ENCODE data around the gene CEP126. TPM values are rescaled to one million over a fixed set of nuclear protein-coding genes. Genes with fewer than 3 reads are reported as not detected.
"Not testable (repeated sequence)": the region's sequence is repeated elsewhere in the genome, so short reads cannot be mapped to it uniquely, and the experiment has no call there.

CEP126 gene
- total RNA-seq, 1 donor from 2014 or later = 9.6 TPM

DNA sequence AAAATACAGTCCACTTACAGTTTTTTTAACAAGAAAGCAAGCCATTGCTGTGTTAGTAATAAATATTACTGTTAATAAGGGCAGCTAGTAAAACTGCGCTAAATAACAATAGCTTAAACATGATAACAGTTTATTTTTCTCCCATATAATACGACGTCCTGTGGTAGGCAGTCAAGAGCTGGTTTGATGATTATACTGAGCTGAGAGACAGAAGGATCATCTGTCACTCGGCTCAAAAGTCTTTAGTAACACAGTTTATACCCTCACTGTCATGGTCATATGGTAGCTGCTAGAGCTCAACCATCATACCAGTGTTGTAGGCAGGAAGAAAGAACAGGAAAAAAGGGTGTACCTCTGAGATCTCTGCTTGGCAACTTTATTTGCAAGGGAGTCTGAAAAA, 30.6 kb downstream of the CEP126 start:
- intact Hi-C loops (cut with DNase I) = no loop called here
- Histone ChIP-seq H3K9me3 (no peaks in the 10 kb centered on the region), H3K4me3 (no peak overlapping the region), H3K27ac (no peak overlapping the region), H3K36me3 (no peaks in the 10 kb centered on the region), H3K27me3 (no peaks in the 10 kb centered on the region), H3K4me1 (no peaks in the 10 kb centered on the region)
- no peak for DNase-seq (ENCODE audit: extremely low spot score in 2 of 2)
- TF ChIP-seq POLR2A (IDR thresholded peaks at IDR 0.05) (no peak), POLR2AphosphoS5 (IDR thresholded peaks at IDR 0.05; ENCODE audit: insufficient read depth in 1 of 2, low read depth in 1 of 2) (no peak)
- TF ChIP-seq, protein P1, sequence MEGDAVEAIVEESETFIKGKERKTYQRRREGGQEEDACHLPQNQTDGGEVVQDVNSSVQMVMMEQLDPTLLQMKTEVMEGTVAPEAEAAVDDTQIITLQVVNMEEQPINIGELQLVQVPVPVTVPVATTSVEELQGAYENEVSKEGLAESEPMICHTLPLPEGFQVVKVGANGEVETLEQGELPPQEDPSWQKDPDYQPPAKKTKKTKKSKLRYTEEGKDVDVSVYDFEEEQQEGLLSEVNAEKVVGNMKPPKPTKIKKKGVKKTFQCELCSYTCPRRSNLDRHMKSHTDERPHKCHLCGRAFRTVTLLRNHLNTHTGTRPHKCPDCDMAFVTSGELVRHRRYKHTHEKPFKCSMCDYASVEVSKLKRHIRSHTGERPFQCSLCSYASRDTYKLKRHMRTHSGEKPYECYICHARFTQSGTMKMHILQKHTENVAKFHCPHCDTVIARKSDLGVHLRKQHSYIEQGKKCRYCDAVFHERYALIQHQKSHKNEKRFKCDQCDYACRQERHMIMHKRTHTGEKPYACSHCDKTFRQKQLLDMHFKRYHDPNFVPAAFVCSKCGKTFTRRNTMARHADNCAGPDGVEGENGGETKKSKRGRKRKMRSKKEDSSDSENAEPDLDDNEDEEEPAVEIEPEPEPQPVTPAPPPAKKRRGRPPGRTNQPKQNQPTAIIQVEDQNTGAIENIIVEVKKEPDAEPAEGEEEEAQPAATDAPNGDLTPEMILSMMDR (IDR thresholded peaks at IDR 0.05) = no peak

DNA sequence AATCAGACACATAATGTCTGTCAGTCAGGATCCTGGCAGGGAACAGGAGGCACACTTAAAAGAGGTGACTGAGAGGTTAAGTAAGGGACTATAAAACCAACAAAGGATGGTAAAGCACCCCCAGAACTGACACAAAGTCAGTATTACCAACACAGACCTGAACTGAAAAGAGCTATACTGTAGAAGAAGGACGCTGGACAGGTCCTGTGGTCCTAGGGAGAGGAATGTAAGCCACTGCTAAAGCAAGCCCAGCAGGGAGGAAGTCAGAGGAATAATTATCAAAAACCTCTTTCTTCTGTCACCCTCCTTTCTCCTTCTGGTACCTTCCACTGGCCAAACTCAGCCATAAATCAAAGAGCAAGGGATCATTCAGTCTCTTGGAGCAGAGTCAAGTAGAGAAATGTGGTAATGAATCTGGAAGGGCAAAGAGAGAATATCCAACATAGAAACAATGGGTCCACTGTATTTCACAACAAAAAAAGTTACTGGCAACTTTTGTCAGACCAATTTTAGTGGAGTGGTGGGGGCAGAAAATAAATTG, 34.9 kb downstream of the CEP126 start:
- intact Hi-C loops (cut with DNase I) = loop anchor here (10.0 kb wide), 1 partner anchor 1485 kb away; no protein-coding TSS in a partner anchor
- no peaks in the 10 kb centered on the region for H3K27me3 ChIP-seq
- DNase-seq (ENCODE audit: extremely low spot score in 2 of 2) = no peak
- H3K4me1 ChIP-seq = no peaks in the 10 kb centered on the region
- no peak overlapping the region for H3K4me3 ChIP-seq
- H3K9me3 ChIP-seq = no peaks in the 10 kb centered on the region
- TF ChIP-seq, protein P1 (IDR thresholded peaks at IDR 0.05) = no peak
- TF ChIP-seq POLR2AphosphoS5 (IDR thresholded peaks at IDR 0.05; ENCODE audit: insufficient read depth in 1 of 2, low read depth in 1 of 2) = no peak
- no peak for TF ChIP-seq POLR2A (IDR thresholded peaks at IDR 0.05)
- no peaks in the 10 kb centered on the region for H3K36me3 ChIP-seq
- H3K27ac ChIP-seq = no peak overlapping the region

DNA sequence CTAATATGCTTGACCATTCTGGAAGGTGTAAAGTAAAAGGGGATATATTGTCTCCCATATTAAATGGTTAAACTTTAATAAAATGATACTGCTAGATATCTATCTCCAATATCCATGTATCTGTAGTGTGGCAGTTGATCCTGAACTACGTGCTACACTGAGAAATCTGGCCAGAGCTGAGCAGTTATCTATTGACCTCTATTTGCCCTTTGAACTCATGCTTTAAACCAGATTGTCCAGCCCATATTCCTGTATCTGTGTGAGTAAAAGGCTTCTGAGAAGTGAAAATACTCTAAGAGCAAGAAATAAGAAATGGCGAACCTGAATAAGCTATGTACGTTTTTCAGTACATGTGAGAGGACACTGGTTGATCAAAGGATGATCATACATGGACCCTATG, 40.5 kb downstream of the CEP126 start:
- H3K27me3 ChIP-seq = no peaks in the 10 kb centered on the region
- intact Hi-C loops (cut with DNase I) = loop anchor here (10.0 kb wide), 1 partner anchor 1480 kb away; no protein-coding TSS in a partner anchor
- no peaks in the 10 kb centered on the region for H3K36me3 ChIP-seq

DNA sequence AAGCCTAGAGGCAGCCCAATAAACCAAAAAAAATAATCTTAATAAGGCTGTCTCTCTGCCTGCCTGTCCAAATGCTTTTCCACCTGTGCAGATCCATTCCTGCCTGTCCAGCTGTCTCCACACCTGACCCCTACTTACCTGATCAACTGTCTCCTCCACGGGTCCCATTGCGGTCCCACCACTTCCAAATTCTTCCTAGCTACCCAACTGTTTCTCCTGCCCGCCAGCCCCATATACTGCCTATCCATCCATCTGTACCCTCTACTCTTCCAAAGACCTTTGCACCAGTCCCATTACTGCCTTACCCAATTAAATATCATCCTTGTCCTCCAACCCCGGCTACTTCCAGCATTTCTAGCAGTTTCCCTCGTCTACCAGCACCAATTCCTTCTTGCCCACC, 40.9 kb downstream of the CEP126 start:
- H3K36me3 ChIP-seq = no peaks in the 10 kb centered on the region
- TF ChIP-seq POLR2AphosphoS5 (IDR thresholded peaks at IDR 0.05; ENCODE audit: insufficient read depth in 1 of 2, low read depth in 1 of 2) (no peak), POLR2A (IDR thresholded peaks at IDR 0.05) (no peak)
- TF ChIP-seq, protein P1 (IDR thresholded peaks at IDR 0.05) = no peak
- no peak overlapping the region for H3K27ac ChIP-seq
- H3K4me3 ChIP-seq = no peak overlapping the region
- DNase-seq (ENCODE audit: extremely low spot score in 2 of 2) = no peak
- intact Hi-C loops (cut with DNase I) = loop anchor here (10.0 kb wide), 1 partner anchor 1479 kb away; no protein-coding TSS in a partner anchor
- no peaks in the 10 kb centered on the region for H3K9me3 ChIP-seq
- no peaks in the 10 kb centered on the region for H3K27me3 ChIP-seq
- no peaks in the 10 kb centered on the region for H3K4me1 ChIP-seq

More for the DNA sequence above, 40.5 kb downstream of the CEP126 start:
- DNase-seq (ENCODE audit: extremely low spot score in 2 of 2) = no peak
- H3K9me3 ChIP-seq = no peaks in the 10 kb centered on the region
- TF ChIP-seq, protein P1 (IDR thresholded peaks at IDR 0.05) = no peak
- TF ChIP-seq POLR2AphosphoS5 (IDR thresholded peaks at IDR 0.05; ENCODE audit: insufficient read depth in 1 of 2, low read depth in 1 of 2) = no peak
- no peak for TF ChIP-seq POLR2A (IDR thresholded peaks at IDR 0.05)
- no peaks in the 10 kb centered on the region for H3K4me1 ChIP-seq
- H3K27ac ChIP-seq = no peak overlapping the region
- no peak overlapping the region for H3K4me3 ChIP-seq

DNA sequence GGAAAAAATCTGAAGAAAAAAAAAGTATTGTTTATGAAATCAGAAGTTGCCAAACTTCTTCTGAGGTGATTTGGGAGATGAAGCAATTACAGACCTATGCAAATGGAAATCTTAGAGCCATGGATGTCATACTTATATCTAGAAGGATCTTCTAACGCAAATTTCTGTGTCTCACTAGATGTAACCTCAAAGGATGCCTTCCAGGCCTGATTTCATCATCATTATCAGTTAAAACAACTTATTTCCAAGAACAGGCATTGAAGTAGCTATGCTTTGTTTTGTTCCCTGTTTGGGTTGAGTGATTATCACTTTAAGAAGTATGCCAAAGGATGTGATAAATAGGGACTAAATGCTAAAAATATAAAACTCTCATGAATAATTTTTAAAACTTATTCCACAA, 45.4 kb downstream of the CEP126 start:
- no peaks in the 10 kb centered on the region for H3K4me1 ChIP-seq
- no peak for DNase-seq (ENCODE audit: extremely low spot score in 2 of 2)
- TF ChIP-seq, protein P1 (IDR thresholded peaks at IDR 0.05) = no peak
- TF ChIP-seq POLR2AphosphoS5 (IDR thresholded peaks at IDR 0.05; ENCODE audit: insufficient read depth in 1 of 2, low read depth in 1 of 2) (no peak), POLR2A (IDR thresholded peaks at IDR 0.05) (no peak)
- no peaks in the 10 kb centered on the region for H3K9me3 ChIP-seq
- no peak overlapping the region for H3K27ac ChIP-seq
- H3K36me3 ChIP-seq = peaks cover 0 to 5% of the 10 kb centered on the region in 2 donors
- H3K27me3 ChIP-seq = no peaks in the 10 kb centered on the region
- intact Hi-C loops (cut with DNase I) = no loop called here
- H3K4me3 ChIP-seq = no peak overlapping the region

DNA sequence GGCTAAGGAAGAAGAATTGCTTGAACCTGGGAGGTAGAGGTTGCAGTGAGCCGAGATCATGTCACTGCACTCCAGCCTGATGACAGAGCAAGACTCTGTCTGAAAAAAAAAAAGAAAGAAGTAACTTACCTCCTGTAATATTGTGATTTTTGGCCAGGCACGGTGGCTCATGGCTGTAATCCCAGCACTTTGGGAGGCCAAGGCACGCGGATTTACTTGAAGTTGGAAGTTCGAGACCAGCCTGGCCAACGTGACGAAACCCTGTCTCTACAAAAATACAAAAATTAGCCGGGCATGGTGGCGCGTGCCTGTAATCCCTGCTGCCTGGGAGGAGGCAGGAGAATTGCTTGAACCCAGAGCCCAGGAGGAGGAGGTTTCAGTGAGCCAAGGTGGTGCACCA, 49.4 kb downstream of the CEP126 start:
- H3K27ac ChIP-seq; H3K4me3 ChIP-seq; H3K36me3 ChIP-seq; H3K27me3 ChIP-seq; H3K4me1 ChIP-seq; DNase-seq (ENCODE audit: extremely low spot score in 2 of 2); intact Hi-C loops (cut with DNase I); H3K9me3 ChIP-seq: not testable (repeated sequence)
